ENCODE measurements around the gene IDH3B. TPM values are rescaled to one million over a fixed set of nuclear protein-coding genes. Genes with fewer than 3 reads are reported as not detected.
A peak's percentile ranks its signal among the peaks of the same experiment; 100 is the strongest.
"Not testable (repeated sequence)": the region's sequence is repeated elsewhere in the genome, so short reads cannot be mapped to it uniquely, and the experiment has no call there.

Gene IDH3B
- total RNA-seq, 1 donor from 2014 or later, result 93.1 TPM

DNA sequence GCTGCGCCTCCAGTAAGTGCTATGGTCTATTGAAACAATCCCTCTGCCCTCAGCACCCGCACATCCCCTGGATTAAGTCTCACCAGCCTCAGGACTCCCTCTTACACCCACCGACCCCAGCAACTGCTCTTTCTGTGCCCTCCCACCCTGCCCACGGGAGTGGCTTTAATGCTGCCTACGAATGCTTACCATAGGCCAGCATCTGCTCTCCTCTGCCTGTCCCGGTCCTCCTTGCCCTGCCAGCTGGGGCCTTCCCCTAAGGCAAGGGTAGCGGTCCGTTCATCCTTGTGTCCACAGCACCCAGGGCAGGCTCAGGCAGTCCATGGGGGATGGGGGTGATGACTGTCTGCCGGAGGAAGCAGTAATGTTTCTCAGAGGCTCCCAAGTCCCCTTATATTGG is 32.6 kb upstream of the IDH3B start:
- peaks cover 76% of the 10 kb centered on the region for H3K27me3 Mint-ChIP-seq (ENCODE audit: low read depth)
- H3K9me3 Mint-ChIP-seq, result no peaks in the 10 kb centered on the region
- H3K27ac Mint-ChIP-seq, result no peak overlapping the region
- DNase-seq (ENCODE audit: low spot score in 2 of 2, unreplicated experiment in 2 of 2), result no peak
- no peak overlapping the region for H3K4me3 Mint-ChIP-seq
- H3K4me1 Mint-ChIP-seq, result peaks cover 12% of the 10 kb centered on the region
- TF ChIP-seq, protein P1, sequence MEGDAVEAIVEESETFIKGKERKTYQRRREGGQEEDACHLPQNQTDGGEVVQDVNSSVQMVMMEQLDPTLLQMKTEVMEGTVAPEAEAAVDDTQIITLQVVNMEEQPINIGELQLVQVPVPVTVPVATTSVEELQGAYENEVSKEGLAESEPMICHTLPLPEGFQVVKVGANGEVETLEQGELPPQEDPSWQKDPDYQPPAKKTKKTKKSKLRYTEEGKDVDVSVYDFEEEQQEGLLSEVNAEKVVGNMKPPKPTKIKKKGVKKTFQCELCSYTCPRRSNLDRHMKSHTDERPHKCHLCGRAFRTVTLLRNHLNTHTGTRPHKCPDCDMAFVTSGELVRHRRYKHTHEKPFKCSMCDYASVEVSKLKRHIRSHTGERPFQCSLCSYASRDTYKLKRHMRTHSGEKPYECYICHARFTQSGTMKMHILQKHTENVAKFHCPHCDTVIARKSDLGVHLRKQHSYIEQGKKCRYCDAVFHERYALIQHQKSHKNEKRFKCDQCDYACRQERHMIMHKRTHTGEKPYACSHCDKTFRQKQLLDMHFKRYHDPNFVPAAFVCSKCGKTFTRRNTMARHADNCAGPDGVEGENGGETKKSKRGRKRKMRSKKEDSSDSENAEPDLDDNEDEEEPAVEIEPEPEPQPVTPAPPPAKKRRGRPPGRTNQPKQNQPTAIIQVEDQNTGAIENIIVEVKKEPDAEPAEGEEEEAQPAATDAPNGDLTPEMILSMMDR (IDR thresholded peaks at IDR 0.05; ENCODE audit: unreplicated experiment), result no peak
- peaks cover 6% of the 10 kb centered on the region for H3K36me3 Mint-ChIP-seq

DNA sequence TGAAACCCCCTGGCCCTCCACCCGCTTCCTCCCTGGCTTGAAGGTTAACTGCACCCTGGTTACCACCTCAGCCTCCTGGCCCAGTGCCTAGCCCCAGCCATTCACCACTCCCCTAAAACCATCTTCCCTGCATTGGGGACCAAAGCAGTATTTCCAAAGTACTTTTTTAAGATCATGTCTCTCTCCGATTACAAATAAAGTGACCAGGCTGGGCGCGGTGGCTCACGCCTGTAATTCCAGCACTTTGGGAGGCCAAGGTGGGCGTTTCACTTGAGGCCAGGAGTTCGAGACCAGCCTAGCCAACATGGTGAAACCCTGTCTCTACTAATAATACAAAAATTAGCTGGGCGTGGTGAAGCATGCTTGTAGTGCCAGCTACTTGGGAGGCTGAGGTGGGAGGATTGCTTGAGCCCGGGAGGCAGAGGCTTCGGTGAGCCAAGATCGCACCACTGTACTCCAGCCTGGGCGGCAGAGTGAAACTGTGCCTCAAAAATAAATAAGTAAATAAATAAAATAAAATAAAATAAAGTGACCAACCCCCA is 32.0 kb upstream of the IDH3B start:
- H3K27ac Mint-ChIP-seq; H3K4me3 Mint-ChIP-seq; DNase-seq (ENCODE audit: low spot score in 2 of 2, unreplicated experiment in 2 of 2); H3K36me3 Mint-ChIP-seq; H3K9me3 Mint-ChIP-seq: not testable (repeated sequence)
- peaks cover 76% of the 10 kb centered on the region for H3K27me3 Mint-ChIP-seq (ENCODE audit: low read depth)
- peaks cover 18% of the 10 kb centered on the region for H3K4me1 Mint-ChIP-seq

DNA sequence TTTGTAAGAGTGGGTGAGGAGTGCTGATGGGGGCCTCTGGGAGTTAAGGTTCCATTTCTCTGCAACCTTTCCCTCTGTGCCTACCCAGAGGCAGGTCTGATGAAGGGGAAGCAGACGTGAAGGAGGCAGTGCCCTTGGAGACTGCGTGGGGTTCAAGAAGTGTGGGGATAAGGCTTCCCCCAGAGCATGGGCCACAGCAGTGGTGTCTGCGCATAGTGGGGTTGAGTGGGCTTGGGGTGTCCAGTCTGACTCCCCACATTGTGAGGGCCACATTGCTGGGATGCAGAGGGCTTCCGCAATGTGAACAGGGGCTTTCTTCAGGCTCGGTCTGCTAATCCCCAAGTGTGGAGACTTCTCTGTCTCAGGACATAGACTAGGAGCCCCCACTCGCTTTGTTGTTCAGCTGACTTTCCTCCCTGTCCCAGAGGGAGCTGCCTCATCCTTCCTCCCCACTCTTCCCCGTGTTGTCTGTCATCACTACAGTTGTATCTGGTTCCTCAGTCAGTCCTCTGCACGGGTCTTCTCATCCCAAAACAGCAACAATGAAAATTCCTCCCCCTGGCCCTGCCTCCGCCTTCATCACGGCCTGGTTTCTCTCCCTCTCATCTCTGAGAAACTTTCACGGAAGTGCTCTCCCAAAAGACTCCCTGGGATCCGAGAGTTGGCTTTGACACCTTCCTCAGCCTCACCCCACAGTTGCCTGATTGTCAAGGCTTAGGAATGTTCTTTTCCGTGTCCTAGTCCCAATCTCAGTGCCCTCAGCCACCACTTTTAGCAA is 31.4 kb upstream of the IDH3B start:
- H3K27ac Mint-ChIP-seq, result no peak overlapping the region
- peaks cover 22% of the 10 kb centered on the region for H3K4me1 Mint-ChIP-seq
- DNase-seq (ENCODE audit: low spot score in 2 of 2, unreplicated experiment in 2 of 2), result no peak
- no peaks in the 10 kb centered on the region for H3K9me3 Mint-ChIP-seq
- TF ChIP-seq, protein P1 (IDR thresholded peaks at IDR 0.05; ENCODE audit: unreplicated experiment), result no peak
- peaks cover 74% of the 10 kb centered on the region for H3K27me3 Mint-ChIP-seq (ENCODE audit: low read depth)
- peaks cover 6% of the 10 kb centered on the region for H3K36me3 Mint-ChIP-seq
- peak overlapping the region; percentile 45 for H3K4me3 Mint-ChIP-seq

- Mint-ChIP-seq H3K4me1 (peaks cover 22% of the 10 kb centered on the region), H3K9me3 (no peaks in the 10 kb centered on the region), H3K4me3 (peak overlapping the region; percentile 45), H3K36me3 (peaks cover 5% of the 10 kb centered on the region), H3K27ac (no peak overlapping the region), H3K27me3 (ENCODE audit: low read depth) (peaks cover 74% of the 10 kb centered on the region)
- TF ChIP-seq, protein P1 (IDR thresholded peaks at IDR 0.05; ENCODE audit: unreplicated experiment), result no peak
- DNase-seq (ENCODE audit: low spot score in 2 of 2, unreplicated experiment in 2 of 2), result no peak
These were observed 30.5 kb upstream of the IDH3B start for GRCh38 chr20:2694519-2694918.

DNA sequence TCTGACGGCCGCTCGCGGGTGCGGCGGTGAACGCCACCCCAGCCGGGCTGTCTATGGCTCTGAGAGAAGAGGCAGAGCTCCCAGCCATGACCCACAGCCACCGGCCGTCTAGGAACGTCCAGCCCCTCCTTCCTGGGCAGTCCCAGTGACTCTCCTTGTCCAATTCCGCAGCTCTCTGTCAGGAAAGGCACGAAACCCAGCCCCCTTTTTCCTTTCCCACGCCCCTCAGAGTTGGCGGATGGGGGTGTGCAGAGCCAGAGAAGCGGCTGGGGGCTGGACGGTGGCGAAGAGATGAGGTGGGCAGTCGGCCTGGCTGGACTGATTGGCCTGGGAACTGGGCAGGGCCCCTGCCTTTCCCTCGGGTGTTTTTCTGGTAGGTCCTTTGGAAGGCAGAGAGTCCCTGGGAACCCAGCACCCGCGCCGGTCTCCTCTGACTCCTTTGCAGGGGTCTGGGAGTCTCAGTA is 30.0 kb upstream of the IDH3B start:
- Mint-ChIP-seq H3K4me1 (peaks cover 22% of the 10 kb centered on the region), H3K9me3 (no peaks in the 10 kb centered on the region), H3K27me3 (ENCODE audit: low read depth) (peaks cover 74% of the 10 kb centered on the region), H3K4me3 (peak overlapping the region; percentile 45), H3K36me3 (peaks cover 5% of the 10 kb centered on the region), H3K27ac (no peak overlapping the region)
- DNase-seq (ENCODE audit: low spot score in 2 of 2, unreplicated experiment in 2 of 2), result no peak
- TF ChIP-seq, protein P1 (IDR thresholded peaks at IDR 0.05; ENCODE audit: unreplicated experiment), result no peak

DNA sequence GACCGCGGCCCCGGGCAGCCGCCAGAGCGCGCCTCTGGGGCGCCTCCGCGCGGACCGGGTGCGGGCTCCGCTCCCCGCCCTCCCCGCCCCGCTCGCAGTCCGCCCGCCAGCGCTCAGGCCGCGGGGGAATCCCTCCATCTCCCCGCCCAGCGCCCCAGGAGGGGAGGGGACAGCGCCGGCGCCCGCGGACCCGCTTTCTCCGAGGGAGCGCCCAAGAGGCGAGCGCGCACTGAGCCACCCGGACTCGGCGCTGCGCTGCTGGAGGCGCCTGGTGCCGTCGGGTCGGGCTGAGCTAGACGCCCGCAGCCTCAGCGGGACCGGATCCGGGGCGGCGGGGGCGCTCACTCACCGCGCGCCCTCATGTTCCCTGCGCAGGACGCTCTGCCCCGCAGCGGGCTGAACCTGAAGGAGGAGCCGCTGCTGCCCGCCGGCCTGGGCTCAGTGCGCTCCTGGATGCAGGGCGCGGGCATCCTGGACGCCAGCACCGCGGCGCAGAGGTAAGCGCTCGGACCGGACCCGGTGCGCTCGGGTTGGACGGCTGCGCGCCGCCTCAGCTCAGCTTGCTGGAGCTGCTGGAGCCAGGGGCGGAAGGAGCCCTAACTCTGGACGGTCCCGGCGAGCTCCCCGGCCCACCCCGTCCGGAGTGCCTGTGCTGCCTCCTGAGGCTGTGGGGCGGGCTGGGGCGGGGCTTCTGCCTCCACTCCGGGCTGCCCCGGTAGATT is 29.4 kb upstream of the IDH3B start:
- Mint-ChIP-seq H3K36me3 (peaks cover 7% of the 10 kb centered on the region), H3K4me3 (peak overlapping the region; percentile 45), H3K9me3 (no peaks in the 10 kb centered on the region), H3K27ac (no peak overlapping the region), H3K27me3 (ENCODE audit: low read depth) (peaks cover 72% of the 10 kb centered on the region), H3K4me1 (peaks cover 22% of the 10 kb centered on the region)
- DNase-seq (ENCODE audit: low spot score in 2 of 2, unreplicated experiment in 2 of 2), result peak in 1 of 2 experiments; percentile 65
- TF ChIP-seq, protein P1 (IDR thresholded peaks at IDR 0.05; ENCODE audit: unreplicated experiment), result no peak
